Neural progenitor cell (in vitro differentiated cells): ENCODE data around the gene TBC1D4. TPM values are rescaled to one million over a fixed set of nuclear protein-coding genes. Genes with fewer than 3 reads are reported as not detected.

Source experiments
- DNase-seq: peaks from one replicate; pipeline ENCODE4 v3.0.0-alpha.2; 2016; ENCODE audit warnings: low spot score
- H2AFZ ChIP-seq: fragments of 200-600 bp; sonication (generic); replicated peaks from 2 replicates; pipeline ENCODE4 v1.6.1; 2016; ENCODE audit warnings: antibody characterized with exemption
- H3F3A ChIP-seq: fragments of 200-600 bp; sonication (generic); 2 replicates; pipeline ENCODE4 v1.6.1; 2016; ENCODE audit warnings: antibody characterized with exemption, low read depth
- H3K27ac ChIP-seq: fragments of 200-600 bp; sonication (generic); 2 replicates; pipeline ENCODE4 v1.5.1; 2016; ENCODE audit warnings: mild to moderate bottlenecking
- H3K27me3 ChIP-seq: fragments of 200-600 bp; sonication (generic); 2 replicates; pipeline ENCODE4 v1.6.1; 2016; ENCODE audit warnings: mild to moderate bottlenecking, moderate library complexity
- H3K36me3 ChIP-seq: fragments of 200-600 bp; sonication (generic); 2 replicates; pipeline ENCODE4 v1.5.1; 2016
- H3K4me1 ChIP-seq: fragments of 200-600 bp; sonication (generic); 2 replicates; pipeline ENCODE4 v1.6.1; 2016; ENCODE audit warnings: mixed run types
- H3K4me2 ChIP-seq: fragments of 200-600 bp; sonication (generic); 2 replicates; pipeline ENCODE4 v1.6.1; 2016
- H3K4me3 ChIP-seq: fragments of 200-600 bp; sonication (generic); 2 replicates; pipeline ENCODE4 v1.5.1; 2016
- H3K79me2 ChIP-seq: fragments of 200-600 bp; sonication (generic); 2 replicates; pipeline ENCODE4 v1.6.1; 2016; ENCODE audit warnings: low read depth
- H3K9ac ChIP-seq: fragments of 200-600 bp; sonication (generic); 2 replicates; pipeline ENCODE4 v1.6.1; 2016
- H3K9me3 ChIP-seq: fragments of 200-600 bp; sonication (generic); 2 replicates; pipeline ENCODE4 v1.5.1; 2016; ENCODE audit warnings: low read depth
- H4K20me1 ChIP-seq: fragments of 200-600 bp; sonication (generic); 2 replicates; pipeline ENCODE4 v1.6.1; 2016; ENCODE audit warnings: low read depth
- H3K27ac Mint-ChIP-seq: 3 replicates; pipeline ENCODE4 v1.8.0; 2021; ENCODE audit warnings: mixed read lengths
- H3K27me3 Mint-ChIP-seq: 2 replicates; pipeline ENCODE4 v1.8.0; 2022; ENCODE audit warnings: low read depth, mild to moderate bottlenecking, inconsistent platforms, moderate library complexity, mixed read lengths; ENCODE audit not compliant: insufficient read depth
- H3K36me3 Mint-ChIP-seq: 3 replicates; pipeline ENCODE4 v1.8.0; 2021; ENCODE audit warnings: mixed read lengths
- H3K4me1 Mint-ChIP-seq: 3 replicates; pipeline ENCODE4 v1.8.0; 2021; ENCODE audit warnings: mixed read lengths
- H3K4me3 Mint-ChIP-seq: 3 replicates; pipeline ENCODE4 v1.8.0; 2021; ENCODE audit warnings: mild to moderate bottlenecking, moderate library complexity, mixed read lengths
- H3K9me3 Mint-ChIP-seq: 3 replicates; pipeline ENCODE4 v1.8.0; 2020; ENCODE audit warnings: mixed read lengths
- EZH2 ChIP-seq: fragments of 200-600 bp; sonication (generic); IDR thresholded peaks from 2 replicates; pipeline ENCODE4 v1.6.1; 2017; ENCODE audit warnings: antibody characterized with exemption, mild to moderate bottlenecking, moderate library complexity
- EZH2phosphoT487 ChIP-seq: fragments of 200-600 bp; sonication (generic); IDR thresholded peaks from 2 replicates; pipeline ENCODE4 v1.6.1; 2017; ENCODE audit warnings: antibody characterized with exemption
- total RNA-seq: library from RNA; depleted of rRNA; stranded (reverse); fragments of >200 nt; gene quantifications from 2 replicates; pipeline ENCODE4 v1.2.3, GENCODE V29; 2015; ENCODE audit warnings: low replicate concordance
- TF ChIP-seq, protein P1 (sequence below): fragments of 200-600 bp; sonication (generic); IDR thresholded peaks from 2 replicates; pipeline ENCODE4 v1.5.1; 2017; ENCODE audit warnings: antibody characterized with exemption, mild to moderate bottlenecking

The TBC1D4 gene
- total RNA-seq, 1 donor from 2014 or later = 14.3 TPM

DNA sequence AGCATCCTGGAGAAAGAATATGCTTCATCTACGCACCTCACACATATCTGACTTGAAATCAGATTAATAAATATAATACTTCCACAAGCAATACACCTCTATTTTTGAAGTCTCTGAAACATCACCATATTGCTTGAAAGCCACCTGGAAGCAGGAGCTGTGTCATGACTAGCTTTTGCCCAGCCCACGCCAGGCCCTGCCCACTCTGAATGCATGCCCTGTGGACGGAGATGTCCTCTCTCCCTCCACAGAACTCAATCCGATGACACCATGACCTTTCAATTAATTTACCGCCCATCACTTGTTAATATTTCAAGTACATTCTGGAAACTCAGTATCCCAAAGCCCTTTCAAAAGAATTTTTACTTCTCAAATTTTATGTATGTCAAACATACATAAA lies 108.0 kb downstream of the TBC1D4 start:
- no peaks in the 10 kb centered on the region for H3K27me3 ChIP-seq
- Mint-ChIP-seq H3K9me3 (no peaks in the 10 kb centered on the region), H3K27me3 (no peaks in the 10 kb centered on the region), H3K36me3 (no peaks in the 10 kb centered on the region), H3K4me1 (peaks cover 18% of the 10 kb centered on the region), H3K27ac (no peak overlapping the region), H3K4me3 (no peak overlapping the region)
- no peaks in the 10 kb centered on the region for H3K36me3 ChIP-seq
- no peaks in the 10 kb centered on the region for H4K20me1 ChIP-seq
- no peak for TF ChIP-seq EZH2phosphoT487
- TF ChIP-seq, protein P1, sequence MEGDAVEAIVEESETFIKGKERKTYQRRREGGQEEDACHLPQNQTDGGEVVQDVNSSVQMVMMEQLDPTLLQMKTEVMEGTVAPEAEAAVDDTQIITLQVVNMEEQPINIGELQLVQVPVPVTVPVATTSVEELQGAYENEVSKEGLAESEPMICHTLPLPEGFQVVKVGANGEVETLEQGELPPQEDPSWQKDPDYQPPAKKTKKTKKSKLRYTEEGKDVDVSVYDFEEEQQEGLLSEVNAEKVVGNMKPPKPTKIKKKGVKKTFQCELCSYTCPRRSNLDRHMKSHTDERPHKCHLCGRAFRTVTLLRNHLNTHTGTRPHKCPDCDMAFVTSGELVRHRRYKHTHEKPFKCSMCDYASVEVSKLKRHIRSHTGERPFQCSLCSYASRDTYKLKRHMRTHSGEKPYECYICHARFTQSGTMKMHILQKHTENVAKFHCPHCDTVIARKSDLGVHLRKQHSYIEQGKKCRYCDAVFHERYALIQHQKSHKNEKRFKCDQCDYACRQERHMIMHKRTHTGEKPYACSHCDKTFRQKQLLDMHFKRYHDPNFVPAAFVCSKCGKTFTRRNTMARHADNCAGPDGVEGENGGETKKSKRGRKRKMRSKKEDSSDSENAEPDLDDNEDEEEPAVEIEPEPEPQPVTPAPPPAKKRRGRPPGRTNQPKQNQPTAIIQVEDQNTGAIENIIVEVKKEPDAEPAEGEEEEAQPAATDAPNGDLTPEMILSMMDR = no peak
- no peak for TF ChIP-seq EZH2
- no peaks in the 10 kb centered on the region for H3K9me3 ChIP-seq
- H3K4me2 ChIP-seq = no peak overlapping the region
- no peak overlapping the region for H2AFZ ChIP-seq
- no peaks in the 10 kb centered on the region for H3F3A ChIP-seq
- no peak overlapping the region for H3K9ac ChIP-seq
- DNase-seq = no peak
- H3K4me1 ChIP-seq = peaks cover 4% of the 10 kb centered on the region
- H3K4me3 ChIP-seq = no peak overlapping the region
- H3K79me2 ChIP-seq = no peaks in the 10 kb centered on the region
- H3K27ac ChIP-seq = no peak overlapping the region

DNA sequence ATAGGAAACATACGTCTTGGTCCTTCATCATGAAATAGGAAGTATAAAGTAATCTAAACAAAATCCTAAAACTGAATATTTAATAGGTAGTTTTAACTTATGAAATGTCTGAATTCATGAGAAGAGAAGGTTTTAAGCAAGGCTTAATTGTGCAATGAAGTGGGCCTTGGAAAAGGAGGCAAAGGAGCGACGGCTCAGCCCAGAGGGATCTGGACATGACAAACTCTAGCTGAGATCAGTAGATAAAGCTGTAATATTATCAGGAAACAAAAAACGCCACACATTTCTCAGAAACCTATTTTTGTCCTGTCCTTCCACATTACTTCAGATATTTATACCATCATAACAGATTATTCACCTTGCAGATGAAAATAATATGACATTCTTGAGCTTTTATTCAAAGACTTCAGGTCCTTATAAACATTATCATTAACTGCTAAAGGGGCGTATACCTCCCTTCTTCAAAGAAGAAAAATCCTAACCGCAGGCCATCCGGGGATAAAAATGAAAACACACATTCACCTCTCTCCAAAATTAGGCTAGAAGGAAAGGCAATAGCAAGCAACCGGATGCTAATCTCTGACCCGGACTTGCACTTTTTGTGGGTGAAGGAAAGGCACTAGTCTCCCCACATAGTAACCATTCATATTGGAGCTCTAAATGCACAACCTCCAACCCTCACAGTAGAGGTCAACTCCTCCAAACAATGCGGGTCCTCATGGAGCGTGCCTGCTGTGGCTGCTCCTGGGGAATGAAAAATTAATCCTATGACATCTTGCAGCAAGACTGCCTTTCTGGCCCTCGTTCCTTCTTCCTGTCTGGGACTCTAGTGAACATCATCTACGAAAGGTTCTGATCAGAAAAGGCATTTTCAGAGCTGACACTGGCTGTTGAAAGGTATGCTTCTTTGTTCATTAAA lies 108.8 kb downstream of the TBC1D4 start:
- Mint-ChIP-seq H3K4me1 (peaks cover 18% of the 10 kb centered on the region), H3K9me3 (no peaks in the 10 kb centered on the region), H3K27ac (no peak overlapping the region), H3K27me3 (no peaks in the 10 kb centered on the region), H3K36me3 (no peaks in the 10 kb centered on the region), H3K4me3 (no peak overlapping the region)
- Histone ChIP-seq H3K4me1 (peaks cover 4% of the 10 kb centered on the region), H2AFZ (no peak overlapping the region), H3K27ac (no peak overlapping the region), H4K20me1 (no peaks in the 10 kb centered on the region), H3K9ac (no peak overlapping the region), H3K36me3 (no peaks in the 10 kb centered on the region), H3K4me2 (no peak overlapping the region), H3K79me2 (no peaks in the 10 kb centered on the region), H3K27me3 (no peaks in the 10 kb centered on the region), H3K4me3 (no peak overlapping the region), H3K9me3 (no peaks in the 10 kb centered on the region), H3F3A (no peaks in the 10 kb centered on the region)
- TF ChIP-seq, protein P1 = no peak
- TF ChIP-seq EZH2 = no peak
- no peak for TF ChIP-seq EZH2phosphoT487
- DNase-seq = no peak

DNA sequence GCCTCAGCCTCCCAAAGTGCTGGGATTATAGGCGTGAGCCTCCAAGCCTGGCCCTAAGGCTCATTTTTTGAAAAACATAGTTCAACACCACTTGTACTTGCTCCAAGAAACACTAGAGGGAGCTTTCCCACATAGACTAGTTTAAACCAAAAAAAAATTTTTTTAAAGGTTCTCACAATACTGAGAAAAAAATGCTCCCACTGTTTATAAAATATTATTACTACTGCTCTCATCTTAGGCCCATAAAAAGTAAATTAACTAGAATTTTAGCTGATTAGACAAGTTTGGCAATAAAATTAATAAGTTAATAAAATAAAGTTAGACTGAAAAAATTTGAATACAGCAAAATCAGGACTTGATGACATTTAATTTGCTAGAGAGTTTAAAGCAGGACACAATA lies 109.5 kb downstream of the TBC1D4 start:
- Histone ChIP-seq H3K79me2 (no peaks in the 10 kb centered on the region), H3K4me2 (no peak overlapping the region), H3K27ac (no peak overlapping the region), H3K4me3 (no peak overlapping the region), H3K27me3 (no peaks in the 10 kb centered on the region), H3K9ac (no peak overlapping the region), H3K9me3 (no peaks in the 10 kb centered on the region), H4K20me1 (no peaks in the 10 kb centered on the region), H3K4me1 (peaks cover 4% of the 10 kb centered on the region), H3F3A (no peaks in the 10 kb centered on the region), H3K36me3 (no peaks in the 10 kb centered on the region), H2AFZ (no peak overlapping the region)
- TF ChIP-seq, protein P1 = peak; percentile 80
- no peak for TF ChIP-seq EZH2phosphoT487
- no peak for TF ChIP-seq EZH2
- no peaks in the 10 kb centered on the region for H3K9me3 Mint-ChIP-seq
- no peak overlapping the region for H3K4me3 Mint-ChIP-seq
- peak; percentile 46 for DNase-seq
- H3K4me1 Mint-ChIP-seq = peaks cover 18% of the 10 kb centered on the region
- no peaks in the 10 kb centered on the region for H3K36me3 Mint-ChIP-seq
- H3K27ac Mint-ChIP-seq = no peak overlapping the region
- no peaks in the 10 kb centered on the region for H3K27me3 Mint-ChIP-seq
